ENCODE results near the gene LRRC8E.

GRCh38 chr19:7934766-7935165 lies 46.5 kb downstream of the LRRC8E start:
- TF ChIP-seq, protein P1, sequence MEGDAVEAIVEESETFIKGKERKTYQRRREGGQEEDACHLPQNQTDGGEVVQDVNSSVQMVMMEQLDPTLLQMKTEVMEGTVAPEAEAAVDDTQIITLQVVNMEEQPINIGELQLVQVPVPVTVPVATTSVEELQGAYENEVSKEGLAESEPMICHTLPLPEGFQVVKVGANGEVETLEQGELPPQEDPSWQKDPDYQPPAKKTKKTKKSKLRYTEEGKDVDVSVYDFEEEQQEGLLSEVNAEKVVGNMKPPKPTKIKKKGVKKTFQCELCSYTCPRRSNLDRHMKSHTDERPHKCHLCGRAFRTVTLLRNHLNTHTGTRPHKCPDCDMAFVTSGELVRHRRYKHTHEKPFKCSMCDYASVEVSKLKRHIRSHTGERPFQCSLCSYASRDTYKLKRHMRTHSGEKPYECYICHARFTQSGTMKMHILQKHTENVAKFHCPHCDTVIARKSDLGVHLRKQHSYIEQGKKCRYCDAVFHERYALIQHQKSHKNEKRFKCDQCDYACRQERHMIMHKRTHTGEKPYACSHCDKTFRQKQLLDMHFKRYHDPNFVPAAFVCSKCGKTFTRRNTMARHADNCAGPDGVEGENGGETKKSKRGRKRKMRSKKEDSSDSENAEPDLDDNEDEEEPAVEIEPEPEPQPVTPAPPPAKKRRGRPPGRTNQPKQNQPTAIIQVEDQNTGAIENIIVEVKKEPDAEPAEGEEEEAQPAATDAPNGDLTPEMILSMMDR (IDR thresholded peaks at IDR 0.05; ENCODE audit: poor library complexity) = no peak
- TF ChIP-seq EZH2 (IDR thresholded peaks at IDR 0.05; ENCODE audit: borderline replicate concordance) (no peak), EZH2phosphoT487 (IDR thresholded peaks at IDR 0.05; ENCODE audit: low read depth, severe bottlenecking, unreplicated experiment) (no peak)
